Activated CD4-positive, alpha-beta T cell treated with anti-CD3 and anti-CD28 coated beads, Interleukin-2, amount 50 U/mL, for 48 hours (primary cell): ENCODE data around the gene EEF1AKMT3.
"Not testable (repeated sequence)": the region's sequence is repeated elsewhere in the genome, so short reads cannot be mapped to it uniquely, and the experiment has no call there.

ENCODE experiments used
- DNase-seq, 2 experiments: peaks; one replicate each; pipeline ENCODE4 v3.0.0-alpha.2; 2020

Gene EEF1AKMT3

DNA sequence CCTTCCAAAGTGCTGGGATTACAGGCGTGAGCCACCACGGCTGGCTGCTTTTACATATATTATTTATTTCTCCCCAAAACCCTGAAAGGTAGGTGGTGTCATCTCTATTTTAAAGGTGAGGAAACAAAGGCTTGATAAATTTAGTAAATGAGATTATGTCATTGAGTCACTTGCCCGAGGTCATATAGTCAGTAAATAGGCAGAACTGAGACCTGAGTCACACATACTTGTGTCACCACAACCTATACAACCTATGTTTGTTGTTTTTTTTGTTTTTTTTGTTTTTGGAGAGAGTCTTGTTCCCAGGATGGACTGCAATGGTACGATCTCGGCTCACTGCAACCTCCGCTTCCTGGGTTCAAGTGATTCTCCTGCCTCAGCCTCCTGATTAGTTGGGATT is 22.9 kb downstream of the EEF1AKMT3 start:
- no peak for DNase-seq

DNA sequence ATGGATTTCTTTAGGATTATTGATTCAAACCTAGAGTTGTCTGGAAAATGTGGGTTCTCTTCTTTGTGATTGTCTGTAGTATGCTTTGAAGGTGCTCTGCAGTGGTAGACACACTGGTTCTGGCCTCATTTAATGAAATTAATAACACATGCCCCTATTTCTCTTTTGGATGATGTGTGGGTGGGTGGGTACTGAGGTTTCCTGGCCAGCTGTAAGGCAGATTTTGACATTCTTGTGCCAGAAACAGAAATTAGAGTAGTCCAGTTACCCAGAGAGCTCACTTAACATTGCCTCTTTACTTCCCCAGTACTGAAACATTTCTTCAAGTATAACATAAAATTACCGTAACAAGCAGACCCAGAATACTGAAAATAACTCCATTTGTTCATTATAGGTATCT is 24.6 kb downstream of the EEF1AKMT3 start:
- no peak for DNase-seq

DNA sequence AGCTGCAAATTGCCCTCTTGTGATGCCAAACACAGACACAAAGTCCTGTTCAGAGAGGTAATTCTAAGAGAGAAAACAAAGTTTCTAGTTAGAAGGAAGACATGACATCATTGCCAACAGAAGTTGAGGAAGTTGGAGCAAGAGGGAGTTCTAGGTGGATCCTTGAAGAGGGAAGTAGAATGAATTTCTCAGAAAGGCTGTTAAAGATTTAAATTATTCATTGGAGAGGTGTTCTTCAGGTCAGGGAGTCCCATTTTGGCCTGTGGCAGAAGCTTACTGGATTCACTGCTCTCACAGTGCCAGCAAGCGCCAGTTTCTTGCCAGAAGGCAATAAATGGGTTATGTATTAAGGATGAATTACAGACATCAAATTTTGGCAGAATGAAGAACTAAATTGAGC is 25.5 kb downstream of the EEF1AKMT3 start:
- DNase-seq, result no peak

GRCh38 chr12:57800965-57801364 is 28.6 kb downstream of the EEF1AKMT3 start:
- DNase-seq, result no peak

DNA sequence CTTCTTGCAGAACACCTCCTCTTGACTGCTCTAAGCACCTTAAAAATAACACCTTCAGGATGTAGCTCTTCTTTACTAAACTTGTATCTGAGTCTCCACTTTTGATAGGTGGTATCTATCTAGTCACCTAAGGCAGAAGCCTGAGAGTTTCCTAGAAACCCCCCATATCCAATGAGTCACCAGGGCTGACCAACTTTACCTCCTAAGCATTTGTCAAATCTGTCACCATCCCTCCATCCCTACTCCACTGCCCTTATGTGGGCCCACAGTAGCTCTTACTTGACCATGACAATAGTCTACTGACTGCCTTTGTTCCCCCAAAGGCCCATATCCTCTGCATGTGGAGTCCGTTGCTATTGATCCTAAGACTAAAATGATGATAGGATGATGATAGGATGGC is 30.2 kb downstream of the EEF1AKMT3 start:
- DNase-seq, result no peak

GRCh38 chr12:57803319-57803893 is 31.0 kb downstream of the EEF1AKMT3 start:
- peak; percentile 23 to 45 for DNase-seq

DNA sequence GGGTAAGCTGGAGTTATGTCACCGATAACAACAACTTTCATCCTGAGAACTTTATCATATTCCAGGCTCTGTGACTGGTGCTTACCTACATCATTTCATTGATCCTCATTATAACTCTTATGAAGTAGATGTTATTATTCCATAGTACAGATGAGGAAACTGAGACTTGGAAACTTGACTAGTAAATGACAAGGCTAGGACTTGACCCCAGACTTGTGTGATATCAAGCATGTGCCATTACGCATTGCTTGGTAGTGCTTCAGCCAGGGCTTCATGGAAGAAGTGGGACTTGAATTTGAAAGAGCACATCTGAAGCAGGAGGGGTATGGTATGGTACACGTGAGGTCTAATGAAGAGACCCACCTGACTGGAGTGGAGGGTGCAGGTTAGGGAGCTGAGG is 34.3 kb downstream of the EEF1AKMT3 start:
- no peak for DNase-seq

DNA sequence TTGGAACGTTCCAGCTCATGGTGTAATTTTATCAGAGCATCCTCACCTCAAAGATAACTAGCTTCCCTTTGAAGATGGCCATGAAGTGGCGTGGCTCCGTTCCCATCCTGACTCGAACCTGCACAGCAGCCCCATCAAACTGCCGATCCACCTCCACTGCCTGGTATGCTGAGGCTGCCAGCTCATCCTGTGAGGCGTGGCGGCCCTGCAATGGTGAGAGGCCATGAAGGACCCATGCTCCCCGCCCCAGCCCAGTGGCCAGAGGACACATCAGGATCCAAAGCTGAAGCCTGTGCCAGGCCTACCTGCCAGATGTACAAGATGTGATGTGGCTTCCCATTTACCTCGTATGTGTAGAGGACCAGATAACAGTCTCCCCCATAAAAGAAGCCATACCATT is 34.9 kb downstream of the EEF1AKMT3 start:
- DNase-seq, result no peak

GRCh38 chr12:57808351-57808750 is 35.9 kb downstream of the EEF1AKMT3 start:
- DNase-seq, result no peak

DNA sequence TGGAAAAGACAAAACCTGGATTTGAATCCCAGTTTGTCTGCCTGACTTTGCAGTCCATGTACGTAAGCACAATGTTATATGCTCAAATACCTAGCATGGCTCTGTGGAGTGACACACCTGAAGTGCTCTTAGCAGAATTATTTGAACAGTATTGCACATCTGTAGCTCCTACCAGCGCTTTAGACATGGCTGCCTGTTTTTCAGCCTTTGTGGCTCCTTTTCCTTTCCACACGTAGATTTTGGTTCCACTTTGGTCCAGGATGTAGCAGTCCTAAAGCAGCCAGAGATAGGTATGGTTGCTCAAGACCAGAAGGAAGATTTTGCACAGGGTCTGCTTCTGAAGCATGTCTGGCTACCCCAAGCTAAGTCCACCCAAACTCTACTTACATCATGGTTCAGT is 37.0 kb downstream of the EEF1AKMT3 start:
- DNase-seq, result no peak

DNA sequence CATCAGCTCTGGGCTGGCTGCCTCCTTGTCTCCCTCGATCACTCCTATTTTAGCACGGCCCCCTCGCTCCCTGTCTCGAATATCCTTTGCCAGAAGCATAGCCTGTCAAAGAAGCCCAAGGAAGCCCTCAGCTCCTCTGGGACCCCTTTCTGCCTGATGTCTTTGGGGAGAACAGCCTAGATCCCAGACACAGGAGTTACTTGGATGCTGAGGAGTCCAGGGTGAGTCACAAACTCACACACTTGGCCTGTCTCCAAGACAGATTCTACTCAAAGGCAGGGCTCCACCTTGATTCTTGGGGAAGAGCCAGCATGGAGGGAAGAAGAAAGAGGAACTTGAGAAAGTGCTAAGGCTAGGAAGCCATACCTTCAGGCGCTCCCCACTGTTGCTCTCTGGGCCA is 38.0 kb downstream of the EEF1AKMT3 start:
- no peak for DNase-seq

DNA sequence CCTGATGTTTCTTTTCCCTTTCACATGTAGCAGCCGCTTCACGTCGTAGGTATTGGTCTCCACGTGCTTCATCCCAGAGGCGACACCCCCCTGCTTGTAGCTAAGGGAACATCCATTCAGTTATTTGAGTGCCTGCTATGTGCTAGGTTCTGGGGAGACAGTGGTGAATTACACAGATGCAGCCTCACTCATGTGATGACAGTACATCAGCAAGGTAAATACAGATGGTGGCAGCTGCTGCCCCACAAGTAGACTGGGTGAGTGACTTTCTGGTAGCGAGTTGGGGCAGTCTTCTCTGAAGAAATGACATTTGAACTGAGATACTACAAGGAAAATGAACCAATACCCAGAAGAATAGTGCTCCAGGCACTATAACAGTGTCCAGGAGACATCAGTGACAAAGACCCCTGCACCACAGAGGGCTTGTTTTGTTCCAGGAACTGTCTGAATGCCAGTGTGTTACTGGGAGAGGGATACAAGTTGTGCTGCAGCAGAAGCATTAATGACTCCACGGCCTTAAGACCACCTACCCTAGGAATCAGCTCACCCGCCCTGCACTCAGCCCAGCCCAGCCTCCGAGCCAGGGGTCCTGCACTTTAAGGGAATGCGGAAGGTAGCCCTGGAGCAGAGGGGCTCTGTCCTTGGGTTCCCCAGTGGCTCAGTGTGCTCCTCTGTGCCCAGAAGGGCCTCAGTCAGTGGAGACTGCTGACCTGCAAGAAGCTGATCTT is 38.8 kb downstream of the EEF1AKMT3 start:
- no peak for DNase-seq

GRCh38 chr12:57813111-57813970 is 40.9 kb downstream of the EEF1AKMT3 start:
- no peak for DNase-seq

- DNase-seq, result no peak
Measured at GRCh38 chr12:57813971-57814772, 41.8 kb downstream of the EEF1AKMT3 start.

- DNase-seq, result no peak
Measured at GRCh38 chr12:57815177-57816000, 43.0 kb downstream of the EEF1AKMT3 start.

DNA sequence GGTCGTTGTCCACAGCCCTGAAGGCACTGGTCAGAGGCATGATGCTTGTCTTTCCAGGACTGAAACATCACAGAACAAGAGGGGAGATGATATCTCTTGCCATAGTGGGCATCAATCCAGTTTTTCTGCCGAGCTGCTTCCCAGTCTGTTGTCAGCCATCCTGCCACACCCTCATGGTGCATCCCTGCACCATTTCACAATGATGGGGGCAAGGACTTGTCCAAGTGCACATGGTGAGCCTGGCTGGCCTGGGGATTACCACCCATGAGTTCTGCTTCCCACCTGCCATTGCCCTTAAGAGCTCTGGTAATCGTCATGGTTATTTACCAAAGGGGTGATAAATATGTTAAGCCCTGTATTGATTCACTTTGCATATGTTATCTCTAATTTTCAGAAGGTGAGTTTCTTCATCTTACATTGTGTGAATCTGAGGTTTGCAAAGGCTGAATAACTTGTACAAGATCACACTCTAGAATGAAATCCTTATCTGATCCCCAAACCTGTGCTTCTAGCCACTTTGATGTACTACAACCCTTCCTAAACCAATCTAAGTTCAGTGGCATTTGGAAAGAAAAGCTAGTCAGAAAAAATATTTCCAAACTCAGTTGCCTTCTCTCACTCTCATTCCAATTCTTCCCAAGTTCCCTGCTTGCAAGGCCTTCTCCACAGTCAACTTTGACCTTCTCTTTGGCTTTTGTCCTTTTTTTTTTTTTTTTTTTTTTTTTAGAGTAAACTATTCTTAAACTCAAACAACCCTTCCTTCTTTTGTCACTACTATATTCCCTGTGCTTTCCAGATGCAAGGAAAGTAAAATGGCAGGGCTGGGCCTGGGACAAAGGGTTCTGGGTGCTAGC is 43.8 kb downstream of the EEF1AKMT3 start:
- DNase-seq, result no peak

GRCh38 chr12:57816855-57817151 is 44.4 kb downstream of the EEF1AKMT3 start:
- no peak for DNase-seq

GRCh38 chr12:57817261-57817989 is 45.0 kb downstream of the EEF1AKMT3 start:
- no peak for DNase-seq

DNA sequence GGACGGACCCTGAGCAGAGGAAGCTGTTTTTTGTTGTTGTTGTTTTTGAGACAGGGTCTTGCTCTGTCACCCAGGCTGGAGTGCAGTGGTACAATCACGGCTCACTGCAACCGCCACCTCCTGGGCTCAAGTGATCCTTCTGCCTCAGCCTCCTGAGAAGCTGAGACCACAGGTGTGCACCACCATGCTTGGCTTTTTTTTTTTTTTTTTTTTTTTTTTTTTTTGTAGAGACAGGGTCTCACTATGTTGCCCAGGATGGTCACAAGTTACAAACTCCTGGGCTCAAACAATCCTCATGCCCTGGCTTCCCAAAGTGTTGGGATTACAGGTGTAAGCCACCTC is 45.5 kb downstream of the EEF1AKMT3 start:
- DNase-seq, result not testable (repeated sequence)

DNA sequence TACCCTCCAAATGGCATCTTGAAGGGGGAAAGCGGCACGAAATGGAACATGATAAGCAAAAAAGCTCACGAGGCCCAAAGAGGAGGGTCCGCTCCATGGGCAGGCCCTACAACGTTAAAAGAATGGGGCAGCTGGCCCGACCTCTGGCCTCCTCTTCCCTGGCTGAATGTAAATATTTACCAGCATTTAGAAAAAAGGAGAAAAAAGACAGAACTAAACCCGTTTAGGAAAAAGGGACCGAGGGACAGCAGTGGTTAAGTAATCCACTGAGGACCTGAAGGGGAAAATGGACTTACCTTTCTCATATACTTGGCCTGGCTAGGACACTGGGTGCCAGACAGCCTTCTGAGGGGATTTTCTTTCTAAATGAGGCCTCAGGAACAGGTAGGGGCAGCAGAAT is 47.7 kb downstream of the EEF1AKMT3 start:
- DNase-seq, result not testable (repeated sequence)

DNA sequence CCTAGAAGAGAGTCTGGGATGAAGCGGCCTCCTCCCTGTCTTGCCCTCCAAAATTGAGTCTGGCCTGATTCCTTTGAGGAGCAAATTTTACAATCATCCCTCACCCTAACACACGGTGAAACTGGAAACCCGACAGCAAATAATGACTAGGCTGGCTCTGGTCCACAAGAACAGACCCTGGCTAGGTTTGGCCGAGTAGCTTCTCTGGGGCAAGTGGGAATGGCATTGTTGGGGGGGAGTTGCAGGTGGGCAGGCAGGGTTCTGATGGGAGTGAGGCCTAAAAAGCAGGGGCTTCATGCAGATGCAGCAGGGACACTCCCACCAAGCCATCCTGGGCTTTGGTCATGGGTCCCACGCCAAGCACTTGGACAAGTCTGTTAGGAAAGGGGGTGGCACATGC is 48.6 kb downstream of the EEF1AKMT3 start:
- not testable (repeated sequence) for DNase-seq
